Skin of body (tissue), 2 donors: ENCODE data around the gene UNC13C. TPM values are rescaled to one million over a fixed set of nuclear protein-coding genes. Genes with fewer than 3 reads are reported as not detected.

ENCODE experiments used
- DNase-seq: peaks from one replicate; lab custom pipeline; 2025; lab: John Stamatoyannopoulos, UW
- total RNA-seq: library from RNA; depleted of rRNA; stranded (reverse); fragments of >200 nt; gene quantifications from one replicate; pipeline ENCODE4 v1.2.3, GENCODE V29; 2014

Gene UNC13C
- total RNA-seq, 1 donor from 2014 or later, result 2.1 TPM

GRCh38 chr15:54564166-54564565 lies 585.9 kb downstream of the UNC13C start:
- no peak for DNase-seq

GRCh38 chr15:54566654-54567053 lies 588.4 kb downstream of the UNC13C start:
- DNase-seq, result no peak

GRCh38 chr15:54567408-54568035 lies 589.3 kb downstream of the UNC13C start:
- peak; percentile 6 for DNase-seq

- no peak for DNase-seq
Measured at GRCh38 chr15:54568381-54568780, 590.1 kb downstream of the UNC13C start.

GRCh38 chr15:54571576-54571975 lies 593.3 kb downstream of the UNC13C start:
- DNase-seq, result no peak

GRCh38 chr15:54575586-54575985 lies 597.3 kb downstream of the UNC13C start:
- DNase-seq, result no peak

GRCh38 chr15:54576298-54576935 lies 598.2 kb downstream of the UNC13C start:
- no peak for DNase-seq

- DNase-seq, result peak; percentile 69
Measured at GRCh38 chr15:54577476-54578250, 599.4 kb downstream of the UNC13C start.

- DNase-seq, result no peak
Measured at GRCh38 chr15:54579855-54580254, 601.6 kb downstream of the UNC13C start.

GRCh38 chr15:54580643-54581042 lies 602.4 kb downstream of the UNC13C start:
- DNase-seq, result no peak

- no peak for DNase-seq
Measured at GRCh38 chr15:54582863-54583643, 604.8 kb downstream of the UNC13C start.

GRCh38 chr15:54585063-54585462 lies 606.8 kb downstream of the UNC13C start:
- no peak for DNase-seq

GRCh38 chr15:54594115-54594514 lies 615.9 kb downstream of the UNC13C start:
- no peak for DNase-seq

- peak; percentile 74 for DNase-seq
Measured at GRCh38 chr15:54599386-54599785, 621.1 kb downstream of the UNC13C start.

GRCh38 chr15:54605043-54605442 lies 626.8 kb downstream of the UNC13C start:
- DNase-seq, result no peak

GRCh38 chr15:54605556-54605955 lies 627.3 kb downstream of the UNC13C start:
- DNase-seq, result no peak

GRCh38 chr15:54608876-54609835 lies 630.9 kb downstream of the UNC13C start:
- no peak for DNase-seq

GRCh38 chr15:54618120-54618519 lies 639.9 kb downstream of the UNC13C start:
- no peak for DNase-seq

GRCh38 chr15:54619180-54619579 lies 640.9 kb downstream of the UNC13C start:
- no peak for DNase-seq

GRCh38 chr15:54620916-54621315 lies 642.7 kb downstream of the UNC13C start:
- no peak for DNase-seq

- no peak for DNase-seq
Measured at GRCh38 chr15:54636147-54636546, 657.9 kb downstream of the UNC13C start.
